HG02610 (cell line): ENCODE measurements around the gene ATPAF2.
"Not testable (repeated sequence)": the region's sequence is repeated elsewhere in the genome, so short reads cannot be mapped to it uniquely, and the experiment has no call there.

Experiments
- ATAC-seq: cut with Tn5 transposase; IDR thresholded peaks from one replicate; pipeline ENCODE4 v1.9.1; 2021; ENCODE audit warnings: mild to moderate bottlenecking, moderate library complexity; ENCODE audit not compliant: unreplicated experiment

Gene ATPAF2

GRCh38 chr17:18014006-18014405, 25.0 kb downstream of the ATPAF2 start:
- no peak for ATAC-seq

- ATAC-seq, result no peak
Measured at GRCh38 chr17:18011286-18011685, 27.7 kb downstream of the ATPAF2 start.

GRCh38 chr17:18009609-18010420, 29.2 kb downstream of the ATPAF2 start:
- ATAC-seq, result no peak

GRCh38 chr17:18008496-18009268, 30.3 kb downstream of the ATPAF2 start:
- ATAC-seq, result no peak

- no peak for ATAC-seq
Measured at GRCh38 chr17:18006495-18007239, 32.3 kb downstream of the ATPAF2 start.

GRCh38 chr17:18005496-18005895, 33.5 kb downstream of the ATPAF2 start:
- ATAC-seq, result no peak

- ATAC-seq, result no peak
Measured at GRCh38 chr17:18004884-18005305, 34.1 kb downstream of the ATPAF2 start.

- no peak for ATAC-seq
Measured at GRCh38 chr17:18004345-18004744, 34.6 kb downstream of the ATPAF2 start.

GRCh38 chr17:18002171-18002570, 36.8 kb downstream of the ATPAF2 start:
- ATAC-seq, result no peak

GRCh38 chr17:18000030-18000408, 38.9 kb downstream of the ATPAF2 start:
- ATAC-seq, result no peak

GRCh38 chr17:17999364-18000029, 39.5 kb downstream of the ATPAF2 start:
- ATAC-seq, result no peak

- ATAC-seq, result no peak
Measured at GRCh38 chr17:17998934-17999333, 40.0 kb downstream of the ATPAF2 start.

- ATAC-seq, result not testable (repeated sequence)
Measured at GRCh38 chr17:17995887-17996286, 43.1 kb downstream of the ATPAF2 start.

- ATAC-seq, result no peak
Measured at GRCh38 chr17:17994271-17995069, 44.5 kb downstream of the ATPAF2 start.

GRCh38 chr17:17993852-17994251, 45.1 kb downstream of the ATPAF2 start:
- no peak for ATAC-seq

GRCh38 chr17:17993366-17993765, 45.6 kb downstream of the ATPAF2 start:
- ATAC-seq, result no peak

- no peak for ATAC-seq
Measured at GRCh38 chr17:17990282-17990681, 48.7 kb downstream of the ATPAF2 start.

GRCh38 chr17:17989618-17990017, 49.4 kb downstream of the ATPAF2 start:
- no peak for ATAC-seq

- no peak for ATAC-seq
Measured at GRCh38 chr17:17989081-17989480, 49.9 kb downstream of the ATPAF2 start.

- no peak for ATAC-seq
Measured at GRCh38 chr17:17988427-17988945, 50.5 kb downstream of the ATPAF2 start.
